NCI-H69 (cell line): ENCODE measurements around the gene ABL2.
A peak's percentile ranks its signal among the peaks of the same experiment; 100 is the strongest.
"Not testable (repeated sequence)": the region's sequence is repeated elsewhere in the genome, so short reads cannot be mapped to it uniquely, and the experiment has no call there.

Experiments used
- DNase-seq: peaks from one replicate; lab custom pipeline; 2025; lab: John Stamatoyannopoulos, UW

The ABL2 gene

DNA sequence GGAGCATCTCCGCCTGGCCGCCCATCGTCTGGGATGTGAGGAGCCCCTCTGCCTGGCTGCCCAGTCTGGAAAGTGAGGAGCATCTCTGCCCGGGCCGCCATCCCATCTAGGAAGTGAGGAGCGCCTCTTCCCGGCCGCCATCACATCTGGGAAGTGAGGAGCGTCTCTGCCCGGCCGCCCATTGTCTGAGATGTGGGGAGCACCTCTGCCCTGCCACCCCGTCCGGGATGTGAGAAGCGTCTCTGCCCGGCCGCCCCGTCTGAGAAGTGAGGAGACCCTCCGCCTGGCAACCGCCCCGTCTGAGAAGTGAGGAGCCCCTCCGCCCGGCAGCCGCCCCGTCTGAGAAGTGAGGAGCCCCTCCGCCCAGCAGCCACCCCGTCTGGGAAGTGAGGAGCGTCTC is 94.3 kb downstream of the ABL2 start:
- not testable (repeated sequence) for DNase-seq

DNA sequence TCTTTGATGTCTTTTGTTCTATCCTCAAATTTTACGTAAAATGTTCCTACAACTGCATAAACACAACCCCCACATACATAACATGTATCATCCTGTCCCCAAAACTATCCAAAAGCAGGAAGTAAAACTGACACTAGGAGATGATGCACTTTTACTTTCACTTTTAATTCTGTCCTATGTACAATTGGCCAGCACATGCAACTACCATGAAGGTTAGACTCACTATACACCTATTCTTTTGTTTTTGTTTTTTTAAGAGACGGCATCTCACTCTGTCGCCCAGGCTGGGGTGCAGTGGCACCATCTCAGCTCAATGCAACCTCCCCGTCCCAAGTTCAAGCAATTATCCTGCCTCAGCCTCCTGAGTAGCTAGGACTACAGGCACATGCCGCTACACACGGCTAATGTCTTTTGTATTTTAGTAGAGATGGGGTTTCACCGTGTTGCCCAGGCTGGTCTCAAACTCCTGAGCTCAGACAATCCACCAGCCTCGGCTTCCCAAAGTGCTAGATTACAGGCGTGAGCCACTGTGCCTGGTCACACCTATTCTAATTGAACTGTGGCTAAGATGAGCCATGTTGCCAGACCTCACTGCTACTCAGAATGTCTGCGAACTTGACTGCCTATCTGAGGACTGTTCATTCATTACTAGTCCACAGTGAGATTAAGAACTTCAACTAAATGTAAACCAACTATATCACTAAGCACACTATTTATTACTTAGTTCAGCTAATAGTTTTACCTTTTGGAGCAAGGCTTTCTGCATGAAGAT is 99.6 kb downstream of the ABL2 start:
- DNase-seq: no peak

DNA sequence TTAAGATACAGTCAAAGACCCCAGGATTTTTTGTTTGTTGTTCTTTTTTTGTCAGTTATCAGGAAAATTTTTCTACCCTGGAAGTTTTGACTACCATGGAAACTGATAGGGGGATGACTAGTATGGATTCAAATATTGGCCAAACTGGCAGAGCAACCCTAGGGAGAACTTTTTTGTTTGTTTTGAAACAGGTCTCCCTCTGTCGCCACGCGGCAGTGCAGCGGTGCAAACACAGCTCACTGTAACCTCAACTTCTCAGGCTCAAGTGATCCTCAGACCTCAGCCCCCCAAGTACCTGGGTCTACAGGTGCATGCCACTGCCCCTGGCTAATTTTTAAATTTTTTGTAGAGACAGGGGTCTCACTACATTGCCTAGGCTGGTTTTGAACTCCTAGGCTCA is 101.0 kb downstream of the ABL2 start:
- DNase-seq: no peak

DNA sequence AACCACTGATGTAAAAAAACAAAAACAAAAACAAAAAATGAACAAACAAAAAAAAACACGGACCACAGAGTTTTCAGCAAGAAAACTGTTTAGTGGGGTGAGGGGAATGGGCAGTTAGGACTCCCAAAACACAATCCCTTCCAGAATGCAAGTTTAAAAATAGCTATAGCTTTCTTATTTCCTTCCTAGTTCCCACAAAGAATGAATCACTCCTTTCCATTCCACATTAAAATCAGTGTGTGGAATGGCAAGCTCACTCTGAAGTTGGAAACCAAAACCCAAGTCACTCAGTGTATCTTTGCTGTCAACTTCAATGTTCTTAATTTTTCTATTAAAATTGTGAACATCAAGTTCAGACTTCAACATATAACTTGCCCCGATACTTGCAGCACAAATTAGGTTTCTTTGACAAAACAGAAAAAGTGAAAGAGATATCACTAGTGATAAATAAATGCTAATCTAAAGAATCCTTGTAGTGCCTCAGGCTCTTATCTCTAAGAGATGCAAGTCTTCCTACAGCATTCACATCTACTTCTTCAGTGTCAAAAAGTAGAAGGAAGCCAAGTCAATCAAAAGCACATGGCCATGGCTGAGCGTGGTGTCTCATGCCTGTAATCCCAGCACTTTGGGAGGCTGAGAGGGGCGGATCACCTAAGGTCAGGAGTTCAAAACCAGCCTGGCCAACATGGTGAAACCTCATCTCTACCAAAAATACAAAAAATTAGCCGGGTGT is 102.1 kb downstream of the ABL2 start:
- DNase-seq: no peak

DNA sequence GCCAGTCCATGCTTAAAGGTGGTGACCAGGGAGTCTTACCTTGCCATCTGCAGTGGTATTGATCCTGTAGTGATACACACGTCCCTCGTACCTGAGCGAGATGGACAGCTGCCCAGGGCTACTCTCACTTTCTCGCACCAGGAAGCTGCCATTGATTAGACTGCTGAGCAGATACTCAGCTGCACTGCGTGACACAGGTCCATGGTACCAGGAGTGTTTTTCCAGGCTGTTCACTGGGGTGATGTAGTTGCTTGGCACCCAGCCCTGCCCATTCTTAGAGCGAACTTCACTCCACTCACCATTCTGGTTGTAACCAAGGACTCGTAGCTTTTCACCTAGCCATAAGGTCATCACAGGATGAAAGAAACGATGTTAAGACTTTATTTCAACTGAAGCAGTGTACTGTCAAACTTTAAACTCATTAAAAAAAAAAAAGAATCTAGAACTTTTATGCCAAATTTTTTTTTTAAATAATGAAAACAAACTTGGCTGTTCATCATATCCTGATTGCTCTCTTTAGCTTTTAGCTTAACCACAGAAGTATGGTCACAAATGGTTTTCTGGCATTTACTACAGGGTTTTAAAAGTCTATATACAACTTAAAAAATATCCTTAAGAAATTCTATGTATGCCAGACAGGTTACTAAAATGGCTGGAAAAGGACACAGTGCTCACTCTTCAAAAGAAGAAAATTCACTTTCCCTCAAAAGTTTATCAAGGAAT is 103.0 kb downstream of the ABL2 start:
- no peak for DNase-seq

DNA sequence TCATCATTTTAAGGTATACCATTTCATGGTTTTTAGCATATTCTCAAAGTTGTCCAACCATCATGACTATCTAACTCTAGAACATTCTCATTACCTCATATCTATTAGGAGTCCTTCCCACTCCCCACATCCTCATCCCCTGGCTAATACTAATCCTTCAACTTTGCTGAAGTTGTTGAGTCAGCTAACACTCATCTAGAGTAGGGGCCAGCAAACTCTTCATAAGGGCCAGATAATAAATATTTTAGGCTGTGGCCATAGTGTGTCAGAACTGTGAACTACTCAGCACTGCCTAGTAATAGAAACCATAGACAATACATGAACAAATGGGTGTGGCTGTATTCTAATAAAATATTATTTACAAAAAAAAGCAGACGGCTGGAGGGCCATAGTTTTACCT is 104.6 kb downstream of the ABL2 start:
- no peak for DNase-seq

DNA sequence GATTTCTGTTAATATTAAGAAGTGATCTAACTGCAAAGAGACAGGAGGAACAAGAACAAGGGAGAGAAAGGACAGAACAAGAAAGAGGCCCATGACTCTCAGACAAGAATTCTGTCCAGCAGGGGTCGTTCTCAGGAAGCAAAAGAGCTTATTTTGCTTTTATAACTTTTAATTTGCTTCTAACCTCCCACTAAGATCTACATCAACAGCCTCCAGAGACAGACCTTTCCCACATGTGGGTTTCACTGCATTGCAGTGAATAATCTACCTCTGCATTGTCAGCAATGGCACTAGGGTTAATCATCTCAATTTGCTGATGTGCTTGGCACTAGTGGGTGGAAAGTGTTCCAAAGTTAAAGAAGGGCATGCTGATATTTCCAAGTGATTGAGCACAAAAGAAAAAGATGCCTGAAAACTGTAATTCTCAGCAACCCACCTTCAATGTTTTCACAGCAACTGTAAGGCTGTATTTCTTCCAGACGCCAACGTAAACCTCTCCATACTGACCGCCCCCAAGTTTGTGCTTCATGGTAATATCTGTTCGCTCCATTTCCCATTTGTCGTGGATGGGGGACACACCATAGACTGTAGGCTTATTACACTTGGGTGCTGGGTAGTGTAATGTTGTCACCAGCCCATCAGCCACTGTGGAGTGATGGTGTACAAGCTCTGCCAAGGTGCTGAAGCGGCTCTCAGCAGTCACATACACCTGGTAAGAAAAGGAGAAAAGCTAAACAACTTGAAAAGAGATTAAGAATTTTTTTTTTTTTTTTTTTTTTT is 108.1 kb downstream of the ABL2 start:
- peak; percentile 23 for DNase-seq

DNA sequence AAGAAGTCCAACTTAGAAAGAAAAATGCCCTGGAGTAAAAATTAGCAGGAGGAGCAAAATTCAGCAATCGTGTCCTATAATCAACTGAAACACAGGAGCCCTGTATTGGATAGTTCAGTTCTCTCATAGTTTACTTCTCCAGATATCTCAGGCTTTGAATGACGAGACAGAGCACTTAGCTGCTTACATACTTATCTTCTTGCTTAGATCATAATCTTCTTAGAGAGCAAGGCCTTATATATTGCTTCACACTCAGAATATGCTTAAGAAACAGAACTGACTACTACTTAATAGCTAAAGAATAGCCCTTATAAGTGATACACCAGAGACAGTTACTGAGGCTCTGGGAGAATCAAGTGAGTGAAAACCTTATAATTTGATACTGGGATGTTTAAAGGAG is 108.7 kb downstream of the ABL2 start:
- DNase-seq: no peak

DNA sequence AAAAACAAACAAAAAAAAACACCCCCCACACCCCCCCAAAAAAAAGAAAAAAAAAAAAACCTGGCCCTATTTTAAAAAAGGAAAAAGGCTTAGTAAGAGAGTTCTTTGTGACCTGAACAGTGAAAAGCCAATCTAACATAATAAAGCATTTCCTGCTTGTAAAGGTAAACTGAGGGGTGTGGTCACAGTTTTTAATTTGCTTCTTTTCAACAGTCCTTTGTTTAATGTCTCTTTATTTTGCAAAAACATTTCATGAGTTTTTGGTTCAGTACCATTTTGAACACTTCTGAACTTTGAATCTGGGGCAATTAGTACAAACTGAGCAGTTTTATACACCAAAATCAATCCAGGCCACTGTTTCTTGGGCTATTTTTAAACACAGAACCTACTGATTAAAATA is 110.0 kb downstream of the ABL2 start:
- no peak for DNase-seq

DNA sequence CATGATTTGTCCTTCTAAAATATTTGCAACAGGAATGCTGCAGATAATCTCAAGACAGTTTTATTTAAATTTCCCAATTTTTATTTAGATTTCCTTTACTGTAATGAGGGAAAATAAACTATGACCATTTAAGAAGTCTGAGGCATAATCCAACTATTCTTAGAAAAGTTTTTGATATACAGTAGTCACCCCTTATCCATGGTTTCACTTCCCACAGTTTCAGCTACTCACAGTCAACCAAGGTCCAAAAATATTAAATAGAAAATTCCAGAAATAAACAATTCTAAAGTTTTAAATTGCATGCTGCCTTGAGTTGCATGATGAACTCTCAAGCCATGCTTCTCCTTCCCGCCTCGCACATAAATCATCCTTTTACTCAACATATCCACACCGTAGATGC is 114.3 kb downstream of the ABL2 start:
- DNase-seq: no peak

DNA sequence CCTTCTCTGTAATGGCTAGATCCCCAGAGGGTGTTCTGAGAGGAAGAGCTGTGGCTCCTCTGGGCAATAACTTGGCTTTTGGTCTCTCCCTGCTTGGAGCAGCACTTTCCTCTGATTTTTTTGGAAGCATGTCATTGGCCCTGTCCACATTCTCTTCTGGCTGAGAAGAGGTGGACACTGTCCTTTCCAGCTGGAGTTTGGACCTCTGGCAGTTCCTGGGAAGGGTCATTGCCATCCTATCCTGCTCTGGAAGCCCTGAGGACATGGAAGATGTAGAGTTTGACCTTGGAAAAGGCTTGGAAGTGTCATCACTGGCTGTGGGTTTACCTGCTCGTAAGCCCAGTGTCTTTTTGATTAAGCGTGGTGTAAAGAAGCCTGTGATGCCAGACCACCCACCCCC is 120.8 kb downstream of the ABL2 start:
- no peak for DNase-seq

DNA sequence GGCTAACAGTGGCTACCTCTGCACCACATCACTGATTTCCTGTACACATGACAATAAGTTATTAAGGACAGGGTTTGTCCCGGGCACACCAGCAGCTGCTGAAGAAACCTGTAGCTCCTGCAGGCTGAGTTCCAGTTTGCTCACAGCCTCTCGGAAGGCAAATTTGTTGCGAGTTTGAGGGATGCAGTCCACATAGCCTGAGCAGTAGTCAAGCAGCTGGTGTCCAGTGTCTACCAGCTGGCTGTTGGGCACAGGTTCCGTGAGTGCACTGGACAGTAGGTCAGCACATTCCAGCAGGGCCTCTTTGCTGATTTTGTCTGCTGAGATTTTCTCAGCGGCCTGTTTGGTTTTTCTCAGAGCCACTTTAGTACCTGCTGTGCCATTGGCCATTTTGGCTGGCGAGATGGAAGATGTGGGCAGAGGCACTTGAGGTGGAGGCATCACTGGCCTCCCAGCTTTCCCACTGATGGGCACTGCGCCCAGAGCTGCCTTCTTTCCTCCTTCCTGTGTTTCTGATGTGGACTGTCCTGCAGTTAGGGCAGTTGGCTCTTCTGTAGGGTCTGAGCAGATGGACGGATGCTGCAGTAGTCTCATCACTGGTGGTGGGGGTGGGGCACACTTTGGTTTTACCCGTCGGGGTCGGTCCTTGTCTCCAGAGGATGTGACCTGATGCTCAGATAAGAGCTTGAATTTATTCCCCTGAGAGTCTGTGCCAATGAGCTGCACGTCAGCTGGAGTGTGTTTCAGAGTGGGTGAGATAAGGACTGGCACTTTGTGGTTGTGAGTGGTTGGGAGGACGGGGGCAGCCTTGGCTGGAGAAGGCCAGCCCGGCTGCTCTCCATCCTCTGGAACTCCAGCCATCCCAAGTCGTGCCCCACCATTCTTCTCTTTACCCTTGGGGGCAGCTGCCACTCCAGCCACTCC is 121.5 kb downstream of the ABL2 start:
- no peak for DNase-seq

DNA sequence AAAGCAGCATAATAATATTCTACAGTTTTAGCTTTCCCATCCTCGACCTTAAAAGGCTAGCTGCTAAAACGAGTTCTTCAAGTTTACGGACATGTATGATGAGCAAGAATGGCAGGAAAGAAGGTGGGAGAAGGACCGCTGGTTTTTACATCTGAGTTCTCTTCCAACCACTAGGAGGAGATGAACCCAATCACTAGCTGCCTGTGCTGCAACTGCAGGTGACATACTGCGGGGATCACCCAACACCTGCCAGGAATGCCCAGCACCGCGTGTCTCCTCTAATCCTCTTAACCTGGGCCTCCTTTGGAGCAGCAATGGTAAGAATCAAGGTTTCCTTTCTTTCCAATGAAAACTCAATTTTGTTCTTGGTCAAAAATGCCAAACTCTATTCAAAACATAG is 124.1 kb downstream of the ABL2 start:
- peak; percentile 44 for DNase-seq

DNA sequence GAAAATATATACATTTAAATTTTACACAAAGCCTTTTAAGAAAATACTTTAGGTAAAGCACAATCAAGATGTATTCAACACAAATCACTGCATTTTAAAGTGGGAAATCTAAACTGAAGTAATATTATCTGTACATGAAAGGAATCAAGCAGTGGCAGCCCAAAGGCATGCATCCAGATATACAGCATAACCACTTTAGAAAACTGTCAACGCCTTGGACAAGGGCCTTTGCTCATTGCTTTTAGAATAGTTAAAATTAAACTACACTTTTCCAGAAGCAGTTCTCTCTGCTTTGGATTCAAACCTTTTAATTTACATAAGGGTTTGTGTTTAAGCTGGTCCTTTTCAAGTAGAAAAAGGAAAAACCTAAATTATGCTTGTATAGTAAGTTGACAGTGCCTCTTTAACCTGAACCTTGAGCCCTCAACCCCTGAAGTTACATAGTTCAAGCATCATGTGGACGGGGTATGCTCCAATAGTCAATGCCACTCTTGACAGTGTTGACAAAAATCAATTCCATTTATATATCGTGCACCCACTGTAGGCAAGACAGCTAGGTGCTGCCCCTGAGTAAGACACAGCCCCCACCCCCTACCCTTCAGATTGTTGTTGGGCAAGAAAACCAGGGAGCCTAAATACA is 124.7 kb downstream of the ABL2 start:
- no peak for DNase-seq

DNA sequence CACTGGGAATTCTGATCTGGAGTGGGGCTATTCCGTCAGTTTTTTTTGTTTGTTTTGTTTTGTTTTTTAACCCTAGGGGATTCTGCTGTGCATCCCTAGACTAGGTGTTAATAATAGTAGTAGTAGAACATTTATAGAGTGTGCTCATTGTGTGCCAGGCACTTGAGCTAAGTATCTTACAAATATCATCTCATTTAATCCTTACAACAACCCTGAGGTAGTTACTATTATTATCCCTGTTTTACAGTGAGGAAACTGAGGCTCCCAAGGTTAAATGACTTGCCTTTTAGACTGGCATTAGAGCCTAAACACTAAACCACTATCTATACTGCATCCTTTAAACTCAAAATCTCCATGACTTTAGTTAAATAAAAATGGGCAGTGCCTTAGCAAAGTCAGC is 125.5 kb downstream of the ABL2 start:
- no peak for DNase-seq

DNA sequence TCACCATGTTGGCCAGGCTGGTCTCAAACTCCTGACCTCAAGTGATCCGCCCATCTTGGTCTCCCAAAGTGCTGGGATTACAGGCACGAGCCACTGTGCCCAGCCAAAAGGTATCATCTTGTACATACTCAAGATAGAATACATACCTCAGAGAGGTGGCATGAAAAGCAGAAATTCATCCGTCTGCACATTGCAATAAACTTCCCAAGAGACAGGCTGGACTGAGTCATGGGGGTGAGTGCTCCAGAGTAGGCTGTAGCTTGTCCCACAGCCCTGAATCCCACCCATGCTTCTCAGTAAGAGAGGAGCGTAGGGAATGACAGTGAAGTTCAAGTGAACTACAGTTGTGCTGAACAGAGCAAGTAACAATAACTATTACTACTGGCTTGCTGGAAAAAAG is 127.9 kb downstream of the ABL2 start:
- DNase-seq: no peak

DNA sequence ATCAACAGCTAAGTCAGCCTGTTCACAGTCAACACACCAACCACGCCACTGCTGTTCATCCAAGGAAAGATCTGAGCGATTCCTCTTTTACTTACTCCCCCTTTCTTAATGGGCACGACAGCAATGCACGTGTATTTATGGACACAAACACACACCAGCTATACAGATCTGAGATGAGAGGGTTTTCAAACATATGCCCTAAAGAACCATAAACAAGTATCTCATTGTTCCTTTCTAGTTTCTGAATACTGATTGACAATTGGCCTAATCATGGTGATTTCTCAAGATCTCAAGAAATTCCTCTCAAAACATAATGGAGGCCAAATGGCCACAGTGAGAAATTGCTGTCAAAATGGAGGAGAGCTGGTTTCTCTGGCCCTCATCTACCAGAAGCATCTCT is 129.6 kb downstream of the ABL2 start:
- no peak for DNase-seq

DNA sequence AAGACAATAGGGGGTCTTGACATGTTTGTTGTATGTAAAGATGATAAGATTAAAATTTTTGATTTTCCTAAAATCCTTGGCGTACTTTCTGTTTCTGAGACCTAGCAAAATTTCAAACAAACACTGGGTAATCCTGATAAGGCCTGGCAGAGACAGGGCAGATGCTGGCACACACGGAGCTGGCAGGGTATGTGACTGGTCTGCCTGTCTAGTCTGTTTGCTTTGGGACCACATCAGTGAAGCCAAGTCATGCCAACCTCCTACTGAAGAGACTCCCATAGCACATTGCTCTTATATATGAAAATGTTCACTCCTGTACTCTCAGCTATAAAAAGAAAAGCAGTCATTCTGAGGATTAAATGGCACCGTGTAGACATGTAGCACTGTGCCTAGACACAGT is 133.6 kb downstream of the ABL2 start:
- DNase-seq: no peak

DNA sequence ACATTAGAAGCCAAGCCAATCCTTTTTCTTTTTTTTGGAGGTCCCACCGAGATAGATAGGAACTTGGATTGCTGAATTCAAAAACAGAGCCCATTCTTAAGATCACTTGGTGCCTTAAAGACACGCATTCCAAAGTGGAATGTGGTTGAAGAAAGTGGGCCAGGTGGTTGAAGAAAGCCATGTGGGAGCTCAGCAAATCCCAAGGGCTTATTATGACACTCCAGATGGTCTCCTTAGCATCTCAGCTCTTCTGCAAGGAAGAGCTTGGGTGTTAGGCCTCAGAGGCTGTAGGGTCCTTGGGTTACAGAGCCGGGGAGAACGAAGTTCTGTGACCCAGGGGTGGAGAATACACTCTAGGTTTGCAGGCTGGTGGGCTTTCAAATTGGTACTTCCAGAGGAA is 134.1 kb downstream of the ABL2 start:
- no peak for DNase-seq

DNA sequence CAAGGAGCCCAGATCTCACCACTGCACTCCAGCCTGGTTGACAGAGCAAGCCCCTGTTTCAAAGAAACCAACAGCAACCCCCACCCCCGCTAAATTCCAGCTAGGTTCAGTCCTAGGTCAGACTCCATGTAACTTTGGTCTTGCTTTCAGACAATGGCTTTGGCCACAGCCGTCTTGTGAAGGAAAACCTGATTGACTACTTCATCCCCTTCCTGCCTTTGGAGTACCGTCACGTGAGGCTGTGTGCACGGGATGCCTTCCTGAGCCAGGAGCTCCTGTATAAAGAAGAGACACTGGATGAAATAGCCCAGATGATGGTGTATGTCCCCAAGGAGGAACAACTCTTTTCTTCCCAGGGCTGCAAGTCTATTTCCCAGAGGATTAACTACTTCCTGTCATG is 134.7 kb downstream of the ABL2 start:
- DNase-seq: no peak
